GM08714 (cell line): ENCODE data around the gene RAB40B.

Experiments
- H3K4me3 ChIP-seq: fragments of 200-500 bp; sonication (Bioruptor generic); 2 replicates; pipeline ENCODE4 v1.5.1; 2014; ENCODE audit warnings: mild to moderate bottlenecking, low read length, inconsistent platforms
- ZNF274 ChIP-seq: IDR thresholded peaks from 2 replicates; pipeline ENCODE4 v1.6.1; 2012; ENCODE audit warnings: mild to moderate bottlenecking, low read depth, low read length

Gene RAB40B

GRCh38 chr17:82690786-82691489, 7.6 kb downstream of the RAB40B start:
- no peak for TF ChIP-seq ZNF274
- no peak overlapping the region for H3K4me3 ChIP-seq

GRCh38 chr17:82689077-82689476, 9.4 kb downstream of the RAB40B start:
- no peak overlapping the region for H3K4me3 ChIP-seq
- no peak for TF ChIP-seq ZNF274

GRCh38 chr17:82687871-82688270, 10.6 kb downstream of the RAB40B start:
- H3K4me3 ChIP-seq: no peak overlapping the region
- no peak for TF ChIP-seq ZNF274

GRCh38 chr17:82687375-82687861, 11.1 kb downstream of the RAB40B start:
- no peak for TF ChIP-seq ZNF274
- no peak overlapping the region for H3K4me3 ChIP-seq

GRCh38 chr17:82686366-82687324, 11.9 kb downstream of the RAB40B start:
- TF ChIP-seq ZNF274: no peak
- H3K4me3 ChIP-seq: no peak overlapping the region

GRCh38 chr17:82685291-82685690, 13.2 kb downstream of the RAB40B start:
- no peak for TF ChIP-seq ZNF274
- no peak overlapping the region for H3K4me3 ChIP-seq

- TF ChIP-seq ZNF274: no peak
- no peak overlapping the region for H3K4me3 ChIP-seq
Observed at GRCh38 chr17:82684228-82684841, 14.2 kb downstream of the RAB40B start.

GRCh38 chr17:82683534-82683933, 15.0 kb downstream of the RAB40B start:
- H3K4me3 ChIP-seq: no peak overlapping the region
- TF ChIP-seq ZNF274: no peak

- H3K4me3 ChIP-seq: no peak overlapping the region
- TF ChIP-seq ZNF274: no peak
Observed at GRCh38 chr17:82681547-82681946, 17.0 kb downstream of the RAB40B start.

GRCh38 chr17:82679586-82680465, 18.7 kb downstream of the RAB40B start:
- no peak overlapping the region for H3K4me3 ChIP-seq
- no peak for TF ChIP-seq ZNF274

GRCh38 chr17:82678265-82678891, 20.1 kb downstream of the RAB40B start:
- TF ChIP-seq ZNF274: no peak
- H3K4me3 ChIP-seq: no peak overlapping the region

GRCh38 chr17:82677353-82677925, 21.1 kb downstream of the RAB40B start:
- TF ChIP-seq ZNF274: no peak
- H3K4me3 ChIP-seq: no peak overlapping the region
